ENCODE measurements around the gene IER3IP1.

- TF ChIP-seq ZFP3 (CRISPR knock-in tag; IDR thresholded peaks at IDR 0.05) (no peak), RARB (CRISPR knock-in tag; IDR thresholded peaks at IDR 0.05) (no peak), CSRNP3 (CRISPR knock-in tag; IDR thresholded peaks at IDR 0.05) (no peak), OSR1 (CRISPR knock-in tag; IDR thresholded peaks at IDR 0.05) (no peak), PATZ1 (CRISPR knock-in tag; IDR thresholded peaks at IDR 0.05; ENCODE audit: borderline replicate concordance) (no peak), CSDC2 (CRISPR knock-in tag; IDR thresholded peaks at IDR 0.05) (no peak)
- TF ChIP-seq, protein P1, sequence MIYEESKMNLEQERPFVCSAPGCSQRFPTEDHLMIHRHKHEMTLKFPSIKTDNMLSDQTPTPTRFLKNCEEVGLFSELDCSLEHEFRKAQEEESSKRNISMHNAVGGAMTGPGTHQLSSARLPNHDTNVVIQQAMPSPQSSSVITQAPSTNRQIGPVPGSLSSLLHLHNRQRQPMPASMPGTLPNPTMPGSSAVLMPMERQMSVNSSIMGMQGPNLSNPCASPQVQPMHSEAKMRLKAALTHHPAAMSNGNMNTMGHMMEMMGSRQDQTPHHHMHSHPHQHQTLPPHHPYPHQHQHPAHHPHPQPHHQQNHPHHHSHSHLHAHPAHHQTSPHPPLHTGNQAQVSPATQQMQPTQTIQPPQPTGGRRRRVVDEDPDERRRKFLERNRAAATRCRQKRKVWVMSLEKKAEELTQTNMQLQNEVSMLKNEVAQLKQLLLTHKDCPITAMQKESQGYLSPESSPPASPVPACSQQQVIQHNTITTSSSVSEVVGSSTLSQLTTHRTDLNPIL (CRISPR knock-in tag; IDR thresholded peaks at IDR 0.05; ENCODE audit: low read depth): no peak
These were observed 62.2 kb downstream of the IER3IP1 start for GRCh38 chr18:47113796-47114540.
